Mucosa of rectum (tissue), 2 donors: ENCODE results near the gene RFPL1.

Source experiments
- H3K27ac ChIP-seq, 2 donors: one replicate each; pipeline ENCODE4 v1.7.0; 2013; ENCODE audit warnings: inconsistent platforms in 2 of 2, low read depth in 2 of 2, low read length in 2 of 2
- H3K27me3 ChIP-seq, 2 donors: one replicate each; pipeline ENCODE4 v1.7.0; 2013; ENCODE audit warnings: low read length in 2 of 2; ENCODE audit not compliant: control insufficient read depth in 2 of 2, insufficient read depth in 2 of 2
- H3K36me3 ChIP-seq, 2 donors: one replicate each; pipeline ENCODE4 v1.7.0; 2013; ENCODE audit warnings: low read length in 2 of 2; ENCODE audit not compliant: control insufficient read depth in 2 of 2, insufficient read depth in 2 of 2
- H3K4me1 ChIP-seq, 2 donors: one replicate each; pipeline ENCODE4 v1.7.0; 2013; ENCODE audit warnings: low read length in 2 of 2, mild to moderate bottlenecking in 1 of 2; ENCODE audit not compliant: control insufficient read depth in 2 of 2, insufficient read depth in 2 of 2
- H3K4me3 ChIP-seq, 2 donors: one replicate each; pipeline ENCODE4 v1.7.0; 2013; ENCODE audit warnings: low read length in 2 of 2
- H3K9ac ChIP-seq, 2 donors: one replicate each; pipeline ENCODE4 v1.7.0; 2013; ENCODE audit warnings: low read length in 2 of 2, low read depth in 1 of 2, mild to moderate bottlenecking in 1 of 2
- H3K9me3 ChIP-seq, 2 donors: one replicate each; pipeline ENCODE4 v1.7.0; 2013; ENCODE audit warnings: low read length in 2 of 2; ENCODE audit not compliant: control insufficient read depth in 2 of 2
- donor health status: healthy.
- donor health status: Normal muscosa, but diverticular disease.

Gene RFPL1

DNA sequence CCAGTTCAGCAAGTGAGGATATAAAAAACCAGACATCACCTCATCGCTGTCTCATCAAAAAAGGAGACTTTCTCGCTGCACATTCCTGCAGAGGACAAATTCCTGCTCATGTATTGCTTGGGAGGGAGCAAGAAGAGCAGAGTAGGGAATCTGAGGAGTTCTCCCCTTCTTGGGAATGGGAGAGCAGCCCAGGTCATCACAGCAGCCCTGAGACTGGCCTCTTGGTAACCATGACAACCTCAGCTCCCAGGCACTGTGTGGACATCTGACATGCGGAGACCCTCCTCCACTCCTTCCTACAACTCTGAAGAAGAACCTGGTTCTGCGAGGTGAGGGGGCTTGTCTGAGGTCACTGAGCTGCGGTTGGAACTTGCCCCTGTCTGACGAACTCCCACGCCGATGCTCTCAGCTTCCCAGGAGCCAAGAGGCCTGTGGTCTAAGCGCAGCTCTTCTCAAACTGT is 17.9 kb downstream of the RFPL1 start:
- H3K27me3 ChIP-seq = no peaks in the 10 kb centered on the region

GRCh38 chr22:29457730-29458129 is 19.3 kb downstream of the RFPL1 start:
- Histone ChIP-seq H3K9me3 (no peaks in the 10 kb centered on the region), H3K9ac (no peak overlapping the region), H3K27me3 (no peaks in the 10 kb centered on the region), H3K36me3 (no peaks in the 10 kb centered on the region), H3K4me3 (no peak overlapping the region), H3K4me1 (no peaks in the 10 kb centered on the region), H3K27ac (no peak overlapping the region)

More for the DNA sequence above, 17.9 kb downstream of the RFPL1 start:
- H3K4me3 ChIP-seq = no peak overlapping the region
- H3K9ac ChIP-seq = no peak overlapping the region
- H3K36me3 ChIP-seq = no peaks in the 10 kb centered on the region
- H3K9me3 ChIP-seq = no peaks in the 10 kb centered on the region
- no peaks in the 10 kb centered on the region for H3K4me1 ChIP-seq
- H3K27ac ChIP-seq = no peak overlapping the region

DNA sequence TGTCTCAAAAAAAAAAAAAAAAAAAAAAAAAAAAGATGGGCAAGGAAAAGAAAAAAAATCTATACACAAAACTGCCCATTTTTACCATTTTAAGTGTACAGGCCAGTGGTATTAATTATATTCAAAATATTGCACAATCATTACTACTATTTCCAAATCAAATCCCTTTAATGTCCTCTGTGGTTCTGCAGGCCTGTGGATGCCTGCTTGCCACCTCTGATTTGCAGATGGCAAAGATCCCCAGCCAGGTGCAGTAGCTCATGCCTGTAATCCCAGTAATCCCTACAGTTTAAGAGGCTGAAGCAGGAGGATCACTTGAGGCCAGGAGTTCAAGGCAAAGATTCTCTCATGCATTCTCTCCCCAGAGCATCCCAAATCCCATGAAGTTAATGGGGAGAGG is 20.2 kb downstream of the RFPL1 start:
- H3K27ac ChIP-seq = no peak overlapping the region
- no peaks in the 10 kb centered on the region for H3K36me3 ChIP-seq
- H3K9ac ChIP-seq = no peak overlapping the region
- H3K4me3 ChIP-seq = no peak overlapping the region
- H3K4me1 ChIP-seq = no peaks in the 10 kb centered on the region
- no peaks in the 10 kb centered on the region for H3K9me3 ChIP-seq
- H3K27me3 ChIP-seq = no peaks in the 10 kb centered on the region

DNA sequence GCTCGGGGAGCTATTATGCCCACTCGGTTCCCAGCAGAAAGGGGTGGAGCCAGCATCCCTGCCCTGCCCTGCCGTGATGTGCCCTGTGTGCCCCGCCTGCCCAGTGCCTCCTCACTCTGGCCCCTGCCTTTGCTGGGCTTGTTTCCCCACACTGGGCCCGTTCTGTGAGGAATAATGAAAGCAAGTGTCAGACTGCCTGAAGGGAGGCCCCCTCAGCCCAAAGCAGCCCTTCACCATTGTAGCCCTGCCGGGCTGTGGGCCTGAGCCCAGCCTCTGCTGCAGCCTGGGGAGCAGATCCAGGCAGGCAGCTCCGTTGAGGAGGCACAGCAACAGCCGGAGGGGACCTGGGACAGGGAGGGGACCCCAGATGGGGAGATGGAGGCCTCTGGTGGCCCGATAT is 21.4 kb downstream of the RFPL1 start:
- no peaks in the 10 kb centered on the region for H3K27me3 ChIP-seq
- no peak overlapping the region for H3K9ac ChIP-seq
- no peak overlapping the region for H3K27ac ChIP-seq
- H3K4me3 ChIP-seq = no peak overlapping the region
- no peaks in the 10 kb centered on the region for H3K36me3 ChIP-seq
- H3K4me1 ChIP-seq = no peaks in the 10 kb centered on the region
- no peaks in the 10 kb centered on the region for H3K9me3 ChIP-seq

DNA sequence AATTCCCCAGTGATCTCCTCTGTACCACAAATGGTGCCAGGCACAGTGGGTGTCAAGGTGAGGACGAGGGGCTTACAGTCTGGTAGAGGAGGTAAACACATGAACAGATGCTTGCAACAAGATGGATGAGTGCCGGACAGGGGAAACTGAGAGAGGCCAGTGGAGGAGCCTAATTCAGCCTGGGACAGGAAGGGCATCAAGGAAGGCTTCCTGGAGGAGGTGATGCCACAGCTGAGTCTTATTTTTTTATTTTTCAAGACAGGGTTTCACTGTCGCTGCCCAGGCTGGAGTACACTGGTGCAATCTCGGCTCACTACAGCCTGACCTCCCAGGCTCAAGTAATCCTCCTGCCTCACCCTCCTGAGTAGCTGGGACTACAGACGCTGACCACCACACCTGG is 22.9 kb downstream of the RFPL1 start:
- Histone ChIP-seq H3K27ac (no peak overlapping the region), H3K4me1 (no peaks in the 10 kb centered on the region), H3K27me3 (no peaks in the 10 kb centered on the region), H3K9ac (no peak overlapping the region), H3K4me3 (no peak overlapping the region), H3K36me3 (no peaks in the 10 kb centered on the region), H3K9me3 (no peaks in the 10 kb centered on the region)

GRCh38 chr22:29463629-29464028 is 25.2 kb downstream of the RFPL1 start:
- no peaks in the 10 kb centered on the region for H3K36me3 ChIP-seq
- H3K27me3 ChIP-seq = peaks cover 4% of the 10 kb centered on the region in 2 donors
- H3K9me3 ChIP-seq = no peaks in the 10 kb centered on the region
- H3K9ac ChIP-seq = no peak overlapping the region
- no peaks in the 10 kb centered on the region for H3K4me1 ChIP-seq
- no peak overlapping the region for H3K4me3 ChIP-seq
- no peak overlapping the region for H3K27ac ChIP-seq

DNA sequence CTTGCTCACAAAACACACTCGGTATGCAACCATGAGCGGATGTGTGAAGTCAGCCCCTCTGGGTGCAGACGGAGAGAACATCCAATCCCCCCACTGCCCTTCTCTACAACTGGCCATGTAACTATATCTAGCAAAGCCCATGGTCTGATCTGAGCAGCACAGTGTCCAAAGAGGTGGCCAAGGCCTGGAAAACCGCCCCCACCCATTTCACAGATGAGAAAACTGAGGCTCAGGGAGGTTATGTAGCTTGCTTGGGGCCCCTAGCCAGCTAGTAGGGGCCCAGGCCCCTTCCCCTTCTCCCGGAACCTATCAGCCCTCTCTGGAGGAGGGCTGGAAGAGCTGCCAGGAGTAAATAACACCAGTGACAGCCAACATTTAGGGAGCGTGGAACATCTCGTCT is 26.2 kb downstream of the RFPL1 start:
- Histone ChIP-seq H3K4me1 (no peaks in the 10 kb centered on the region), H3K9ac (no peak overlapping the region), H3K27me3 (peaks cover 7 to 11% of the 10 kb centered on the region in 2 donors), H3K9me3 (no peaks in the 10 kb centered on the region), H3K4me3 (no peak overlapping the region), H3K27ac (no peak overlapping the region), H3K36me3 (no peaks in the 10 kb centered on the region)

DNA sequence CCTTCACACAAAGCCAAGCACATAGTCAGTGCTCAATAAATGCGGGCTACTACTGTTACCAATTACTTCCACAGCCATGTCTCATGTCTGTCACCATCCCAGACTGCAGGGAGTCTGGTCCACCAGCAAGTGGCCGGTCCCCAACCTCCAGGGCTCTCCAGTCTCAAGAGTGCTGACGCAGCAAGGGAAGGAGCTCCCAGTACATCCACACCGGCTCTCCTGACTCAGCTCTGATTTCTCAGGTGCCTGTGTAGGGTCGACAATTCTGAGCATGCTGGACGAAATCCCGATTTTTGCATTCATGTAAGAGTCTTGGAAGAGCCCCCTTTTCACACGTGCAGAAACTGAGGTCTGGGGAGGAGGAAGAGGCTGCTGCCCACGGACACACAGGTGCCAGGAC is 31.4 kb downstream of the RFPL1 start:
- Histone ChIP-seq H3K36me3 (no peaks in the 10 kb centered on the region), H3K4me3 (peak overlapping the region in 1 of 2 donors; percentile 22), H3K27ac (no peak overlapping the region), H3K9me3 (no peaks in the 10 kb centered on the region), H3K4me1 (peaks cover 0 to 3% of the 10 kb centered on the region in 2 donors), H3K27me3 (peaks cover 16 to 17% of the 10 kb centered on the region in 2 donors), H3K9ac (no peak overlapping the region)

GRCh38 chr22:29470159-29470855 is 31.9 kb downstream of the RFPL1 start:
- Histone ChIP-seq H3K27me3 (peaks cover 16 to 17% of the 10 kb centered on the region in 2 donors), H3K36me3 (no peaks in the 10 kb centered on the region), H3K4me3 (peak overlapping the region; percentile 22 to 42), H3K27ac (no peak overlapping the region), H3K9me3 (no peaks in the 10 kb centered on the region), H3K4me1 (peaks cover 0 to 3% of the 10 kb centered on the region in 2 donors), H3K9ac (no peak overlapping the region)

DNA sequence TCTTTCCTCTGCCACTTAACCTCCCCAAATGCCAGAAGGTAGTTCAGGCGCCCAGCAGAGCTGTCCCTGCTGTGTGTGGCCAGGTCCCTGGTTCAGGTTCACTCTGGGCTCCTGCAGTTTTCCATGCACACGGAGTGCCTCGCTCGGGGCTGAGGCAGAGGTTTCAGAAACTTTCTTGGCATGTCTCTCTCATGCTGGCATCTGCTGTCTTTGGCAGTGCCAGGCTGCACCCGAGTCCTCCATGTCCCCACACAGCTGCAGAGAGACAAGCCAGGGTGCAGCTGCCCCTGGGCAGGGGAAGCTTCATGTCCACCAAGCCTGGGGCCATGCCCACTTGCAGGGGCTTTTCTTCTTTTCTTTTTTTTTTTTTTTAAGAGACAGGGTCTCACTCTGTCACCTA is 34.6 kb downstream of the RFPL1 start:
- Histone ChIP-seq H3K36me3 (no peaks in the 10 kb centered on the region), H3K27ac (no peak overlapping the region), H3K9me3 (no peaks in the 10 kb centered on the region), H3K4me1 (peaks cover 0 to 3% of the 10 kb centered on the region in 2 donors), H3K4me3 (no peak overlapping the region), H3K9ac (no peak overlapping the region), H3K27me3 (peaks cover 22 to 25% of the 10 kb centered on the region in 2 donors)
